Calu3 (cell line): ENCODE measurements around the gene BICD2. TPM values are rescaled to one million over a fixed set of nuclear protein-coding genes. Genes with fewer than 3 reads are reported as not detected.
"Not testable (repeated sequence)": the region's sequence is repeated elsewhere in the genome, so short reads cannot be mapped to it uniquely, and the experiment has no call there.

ENCODE experiments used
- BruUV-seq: library from RNA; stranded (reverse); fragments of 400-500 nt; replicated peaks from 2 replicates; lab custom pipeline; 2021; lab: Mats Ljungman, UMichigan
- CTCF ChIA-PET: fragments of 300-600 bp; sonication (Branson Sonifier 250); formaldehyde crosslinking; loops from one replicate; lab custom pipeline; 2022; ENCODE audit warnings: antibody characterized with exemption; lab: Charles Lee
- DNase-seq: peaks from one replicate; pipeline ENCODE4 v3.0.0; 2022
- H3K27ac Mint-ChIP-seq: one replicate; pipeline ENCODE4 v1.8.0; 2022; ENCODE audit warnings: mixed read lengths; ENCODE audit not compliant: unreplicated experiment
- H3K27me3 Mint-ChIP-seq: one replicate; pipeline ENCODE4 v1.8.0; 2022; ENCODE audit warnings: mixed read lengths; ENCODE audit not compliant: unreplicated experiment
- H3K36me3 Mint-ChIP-seq: one replicate; pipeline ENCODE4 v1.8.0; 2022; ENCODE audit warnings: mild to moderate bottlenecking, moderate library complexity, mixed read lengths; ENCODE audit not compliant: insufficient read depth, unreplicated experiment
- H3K4me1 Mint-ChIP-seq: one replicate; pipeline ENCODE4 v1.8.0; 2022; ENCODE audit warnings: mild to moderate bottlenecking, low read depth, mixed read lengths; ENCODE audit not compliant: unreplicated experiment
- H3K4me3 Mint-ChIP-seq: one replicate; pipeline ENCODE4 v1.8.0; 2022; ENCODE audit warnings: mild to moderate bottlenecking, low read depth, moderate library complexity, mixed read lengths; ENCODE audit not compliant: unreplicated experiment
- H3K9me3 Mint-ChIP-seq: one replicate; pipeline ENCODE4 v1.8.0; 2022; ENCODE audit warnings: low read depth, mixed read lengths; ENCODE audit not compliant: unreplicated experiment
- CTCF ChIP-seq: fragments of 200-600 bp; IDR thresholded peaks from one replicate; pipeline ENCODE4 v1.8.0; 2022; ENCODE audit warnings: antibody characterized with exemption; ENCODE audit not compliant: unreplicated experiment
- intact Hi-C: fragments of 100-400 bp; cut with micrococcal nuclease; formaldehyde crosslinking; loops from one replicate; pipeline ENCODE4 v1.10.0; 2022; ENCODE audit not compliant: unreplicated experiment
- total RNA-seq: library from RNA; stranded (reverse); gene quantifications from 2 replicates; pipeline ENCODE4 v1.2.3, GENCODE V29; 2022

Gene BICD2
- total RNA-seq, 1 experiment from 2014 or later, result 21.9 TPM

GRCh38 chr9:92807031-92807756 lies 42.6 kb upstream of the BICD2 start:
- no peaks in the 10 kb centered on the region for H3K9me3 Mint-ChIP-seq

GRCh38 chr9:92804727-92805126 lies 40.1 kb upstream of the BICD2 start:
- no peak for DNase-seq
- intact Hi-C loops, result no loop called here
- CTCF ChIA-PET, result no interaction called here
- Mint-ChIP-seq H3K36me3 (peaks cover 6% of the 10 kb centered on the region), H3K27ac (no peak overlapping the region), H3K27me3 (peaks cover 37% of the 10 kb centered on the region), H3K4me1 (peaks cover 6% of the 10 kb centered on the region), H3K4me3 (no peak overlapping the region), H3K9me3 (no peaks in the 10 kb centered on the region)
- TF ChIP-seq CTCF, result no peak
- no TSS peak for BruUV-seq

More at GRCh38 chr9:92807031-92807756, 42.6 kb upstream of the BICD2 start:
- H3K4me3 Mint-ChIP-seq, result peak overlapping the region; percentile 67
- no peak for TF ChIP-seq CTCF
- peaks cover 40% of the 10 kb centered on the region for H3K27me3 Mint-ChIP-seq
- intact Hi-C loops, result no loop called here
- peaks cover 6% of the 10 kb centered on the region for H3K36me3 Mint-ChIP-seq
- BruUV-seq, result no TSS peak
- DNase-seq, result no peak
- H3K27ac Mint-ChIP-seq, result no peak overlapping the region
- H3K4me1 Mint-ChIP-seq, result peaks cover 6% of the 10 kb centered on the region
- CTCF ChIA-PET, result no interaction called here

GRCh38 chr9:92798358-92798757 lies 33.7 kb upstream of the BICD2 start:
- Mint-ChIP-seq H3K27ac (no peak overlapping the region), H3K27me3 (peaks cover 53% of the 10 kb centered on the region), H3K4me3 (no peak overlapping the region), H3K4me1 (no peaks in the 10 kb centered on the region), H3K36me3 (no peaks in the 10 kb centered on the region), H3K9me3 (no peaks in the 10 kb centered on the region)
- TF ChIP-seq CTCF, result no peak
- no peak for DNase-seq
- intact Hi-C loops, result no loop called here
- CTCF ChIA-PET, result no interaction called here
- BruUV-seq, result no TSS peak

GRCh38 chr9:92796337-92796804 lies 31.7 kb upstream of the BICD2 start:
- CTCF ChIA-PET, BruUV-seq, intact Hi-C loops: not testable (repeated sequence)

More at GRCh38 chr9:92796337-92796804, 31.7 kb upstream of the BICD2 start:
- H3K4me1 Mint-ChIP-seq, H3K36me3 Mint-ChIP-seq, H3K27ac Mint-ChIP-seq, H3K9me3 Mint-ChIP-seq, H3K4me3 Mint-ChIP-seq, DNase-seq: not testable (repeated sequence)
- peaks cover 62% of the 10 kb centered on the region for H3K27me3 Mint-ChIP-seq
